K562 (cell line): ENCODE measurements around the gene DTX4. TPM values are rescaled to one million over a fixed set of nuclear protein-coding genes. Genes with fewer than 3 reads are reported as not detected.

Experiments used
- ADNP ChIP-seq: fragments of 200-800 bp; sonication (Bioruptor generic); IDR thresholded peaks from 2 replicates; pipeline ENCODE4 v1.6.1; 2016; ENCODE audit warnings: missing genetic modification characterization, missing compliant biosample characterization
- BHLHE40 ChIP-seq: IDR thresholded peaks from 2 replicates; pipeline ENCODE4 v1.6.1; 2011; ENCODE audit warnings: low read length, improper control_type of control experiment
- CCNT2 ChIP-seq: IDR thresholded peaks from 2 replicates; pipeline ENCODE4 v1.6.1; 2011; ENCODE audit warnings: borderline replicate concordance, low read depth, mild to moderate bottlenecking, moderate library complexity, mixed read lengths, low read length; ENCODE audit not compliant: insufficient read length; ENCODE audit errors: extremely low read depth
- CEBPG ChIP-seq, 3 experiments: fragments of 200-800 bp in 1 of 3; sonication (Bioruptor generic) in 1 of 3; sonication (generic) in 1 of 3; formaldehyde crosslinking in 1 of 3; IDR thresholded peaks in 2 of 3; conservative IDR thresholded peaks in 1 of 3; 2 replicates each; pipeline versions ENCODE4 v1.6.1 to v1.8.0; 2016 to 2022; ENCODE audit warnings: missing compliant biosample characterization in 2 of 3, missing genetic modification characterization in 2 of 3, mild to moderate bottlenecking in 1 of 3, missing genetic modification reagents in 1 of 3
- CTCF ChIP-seq, 3 experiments: IDR thresholded peaks in 2 of 3; conservative IDR thresholded peaks in 1 of 3; 2 replicates each; pipeline ENCODE4 v1.5.1; 2011 to 2012; ENCODE audit warnings: low read length in 3 of 3, mild to moderate bottlenecking in 3 of 3, control low read depth in 2 of 3, improper control_type of control experiment in 1 of 3, inconsistent platforms in 1 of 3, low read depth in 1 of 3, mixed read lengths in 1 of 3, moderate library complexity in 1 of 3; ENCODE audit not compliant: insufficient read depth in 2 of 3
- ELK1 ChIP-seq: sonication (generic); formaldehyde crosslinking; IDR thresholded peaks from 2 replicates; pipeline ENCODE4 v1.8.1; 2022; ENCODE audit warnings: missing genetic modification reagents
- ESRRA ChIP-seq: fragments of 450-650 bp; IDR thresholded peaks from 2 replicates; pipeline ENCODE4 v1.6.1; 2014; ENCODE audit warnings: low read depth, mild to moderate bottlenecking, moderate library complexity, borderline replicate concordance
- FOS ChIP-seq: IDR thresholded peaks from 3 replicates; pipeline ENCODE4 v1.6.1; 2011; ENCODE audit not compliant: insufficient read length; ENCODE audit errors: extremely low read depth
- HNRNPLL ChIP-seq: fragments of 200-400 bp; formaldehyde crosslinking; IDR thresholded peaks from 2 replicates; pipeline ENCODE4 v1.6.1; 2017; ENCODE audit warnings: low read length, low read depth, mild to moderate bottlenecking; ENCODE audit not compliant: poor library complexity, severe bottlenecking
- IRF9 ChIP-seq: fragments of 450-650 bp; IDR thresholded peaks from 2 replicates; pipeline ENCODE4 v1.6.1; 2016; ENCODE audit warnings: missing biosample characterization, missing genetic modification characterization
- KAT7 ChIP-seq: sonication (generic); formaldehyde crosslinking; IDR thresholded peaks from 2 replicates; pipeline ENCODE4 v1.8.0; 2022; ENCODE audit warnings: missing genetic modification reagents, mild to moderate bottlenecking, borderline replicate concordance
- NFE2L1 ChIP-seq: fragments of 450-650 bp; IDR thresholded peaks from 2 replicates; pipeline ENCODE4 v1.6.1; 2016; ENCODE audit warnings: missing genetic modification characterization, low read depth, mild to moderate bottlenecking, missing compliant biosample characterization, moderate library complexity, borderline replicate concordance
- NR4A1 ChIP-seq, 2 experiments: fragments of 250-450 bp in 1 of 2; fragments of 450-650 bp in 1 of 2; sonication (Bioruptor Pico) in 1 of 2; IDR thresholded peaks; 2 replicates each; pipeline versions ENCODE4 v1.4.0 to v1.6.1; 2016 to 2020; ENCODE audit warnings: mild to moderate bottlenecking in 2 of 2, missing compliant biosample characterization in 1 of 2, missing genetic modification characterization in 1 of 2, moderate library complexity in 1 of 2
- RREB1 ChIP-seq: fragments of 250-450 bp; sonication (Bioruptor Pico); IDR thresholded peaks from 2 replicates; pipeline ENCODE4 v1.4.0; 2020
- TAL1 ChIP-seq: fragments of 450-650 bp; IDR thresholded peaks from 2 replicates; pipeline ENCODE4 v1.6.1; 2016; ENCODE audit warnings: mild to moderate bottlenecking
- TEAD1 ChIP-seq, 2 experiments: fragments of 450-650 bp in 1 of 2; sonication (generic) in 1 of 2; formaldehyde crosslinking; IDR thresholded peaks; 2 replicates each; pipeline versions ENCODE4 v1.4.0 to v1.8.0; 2020 to 2022; ENCODE audit warnings: mild to moderate bottlenecking in 2 of 2, missing genetic modification reagents in 1 of 2
- TEAD2 ChIP-seq: fragments of 450-650 bp; IDR thresholded peaks from 2 replicates; pipeline ENCODE4 v1.6.1; 2016; ENCODE audit warnings: missing genetic modification characterization, control low read depth, missing compliant biosample characterization
- polyA plus RNA-seq, 8 experiments: library from polyadenylated mRNA; depleted of rRNA in 4 of 8; stranded (reverse) in 5 of 8; unstranded in 3 of 8; fragments of >200 nt; fragmentation: Nextera tagmentation in 2 of 8; fragmentation: Illumina TruSeq in 1 of 8; extraction: Ambion mirVana in 2 of 8; extraction: Trizol in 1 of 8; gene quantifications; 2 replicates each; pipeline versions ENCODE4 v1.2.1 to v1.2.3, GENCODE V29; 2011 to 2014; ENCODE audit warnings: inconsistent platforms in 1 of 8, missing spikeins in 1 of 8
- total RNA-seq, 7 experiments: library from RNA; depleted of rRNA in 6 of 7; stranded (reverse); fragments of >200 nt in 6 of 7; fragmentation: Illumina TruSeq in 2 of 7; extraction: Trizol in 2 of 7; gene quantifications; 2 replicates each; pipeline versions ENCODE4 v1.2.1 to v1.2.3, GENCODE V29; 2011 to 2021; ENCODE audit warnings: low replicate concordance in 1 of 7

DTX4 gene
- total and polyA plus RNA-seq, 9 of the 15 experiments (the other 6 are each of a cell fraction or from before 2014, with no cell fraction given), result 0.03 to 0.47 (median 0.04) TPM; not detected in 4

- TF ChIP-seq ELK1, result no peak
- TF ChIP-seq TEAD2 (tag), result no peak
- no peak for TF ChIP-seq HNRNPLL
- TF ChIP-seq FOS, result no peak
- TF ChIP-seq KAT7 (CRISPR knock-in tag), result no peak
- TF ChIP-seq TEAD1 (CRISPR knock-in tag; IDR thresholded peaks at IDR 0.05), result no peak
- TF ChIP-seq CEBPG (CRISPR knock-in tag; IDR thresholded peaks at IDR 0.05), result no peak
- TF ChIP-seq CEBPG (tag; conservative IDR thresholded peaks at IDR 0.05 in 1 of 2, IDR thresholded peaks at IDR 0.05 in 1 of 2), result no peak
- TF ChIP-seq ADNP, result no peak
- no peak for TF ChIP-seq RREB1 (CRISPR knock-in tag)
- TF ChIP-seq NR4A1 (CRISPR knock-in tag; IDR thresholded peaks at IDR 0.05), result no peak
- TF ChIP-seq NR4A1 (tag; IDR thresholded peaks at IDR 0.05), result no peak
- TF ChIP-seq BHLHE40, result no peak
- no peak for TF ChIP-seq IRF9 (tag)
- no peak for TF ChIP-seq NFE2L1
- peak; percentile 28 to 45 (median 43); a peak in 4 of 6 replicates for TF ChIP-seq CTCF (IDR thresholded peaks at IDR 0.05 in 2 of 3, conservative IDR thresholded peaks at IDR 0.05 in 1 of 3; ENCODE audit: insufficient read depth in 2 of 3, low read depth in 1 of 3, low read length in 3 of 3)
- no peak for TF ChIP-seq CCNT2
- no peak for TF ChIP-seq ESRRA
- TF ChIP-seq TAL1, result peak; percentile 17; the same call in 1 of the 2 replicates
These were observed 29.4 kb downstream of the DTX4 start (continued) for GRCh38 chr11:59201353-59201752.
